22Rv1 (cell line): ENCODE data around the gene GABRR1.

Experiments
- ZFX ChIP-seq: fragments of 450-650 bp; IDR thresholded peaks from 2 replicates; pipeline ENCODE4 v1.6.1; 2017; ENCODE audit warnings: antibody characterized with exemption, borderline replicate concordance
- TF ChIP-seq, protein P1 (sequence below): fragments of 450-650 bp; IDR thresholded peaks from 2 replicates; pipeline ENCODE4 v1.5.1; 2017; ENCODE audit warnings: mild to moderate bottlenecking

DNA sequence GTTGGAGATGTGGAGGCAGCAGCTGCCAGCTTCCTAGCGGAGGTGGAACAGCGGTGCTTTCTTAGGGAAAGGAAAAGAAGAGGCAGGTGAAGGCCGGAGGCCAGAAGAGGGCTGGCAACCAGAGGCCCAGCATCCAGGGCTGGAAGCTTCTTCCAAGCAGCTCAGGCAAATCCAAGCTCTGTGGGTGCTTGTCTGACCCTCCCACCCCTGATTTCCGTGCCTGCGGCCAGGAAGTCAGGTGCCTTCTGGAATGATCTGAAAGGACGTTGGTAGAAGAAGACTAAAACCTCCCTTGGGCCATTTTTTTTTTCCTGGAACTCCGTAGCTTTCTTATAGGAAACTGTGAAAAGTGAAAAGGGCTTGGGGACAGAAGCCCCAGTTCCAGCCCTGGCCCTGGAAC is 33.1 kb upstream of the GABRR1 start:
- TF ChIP-seq, protein P1, sequence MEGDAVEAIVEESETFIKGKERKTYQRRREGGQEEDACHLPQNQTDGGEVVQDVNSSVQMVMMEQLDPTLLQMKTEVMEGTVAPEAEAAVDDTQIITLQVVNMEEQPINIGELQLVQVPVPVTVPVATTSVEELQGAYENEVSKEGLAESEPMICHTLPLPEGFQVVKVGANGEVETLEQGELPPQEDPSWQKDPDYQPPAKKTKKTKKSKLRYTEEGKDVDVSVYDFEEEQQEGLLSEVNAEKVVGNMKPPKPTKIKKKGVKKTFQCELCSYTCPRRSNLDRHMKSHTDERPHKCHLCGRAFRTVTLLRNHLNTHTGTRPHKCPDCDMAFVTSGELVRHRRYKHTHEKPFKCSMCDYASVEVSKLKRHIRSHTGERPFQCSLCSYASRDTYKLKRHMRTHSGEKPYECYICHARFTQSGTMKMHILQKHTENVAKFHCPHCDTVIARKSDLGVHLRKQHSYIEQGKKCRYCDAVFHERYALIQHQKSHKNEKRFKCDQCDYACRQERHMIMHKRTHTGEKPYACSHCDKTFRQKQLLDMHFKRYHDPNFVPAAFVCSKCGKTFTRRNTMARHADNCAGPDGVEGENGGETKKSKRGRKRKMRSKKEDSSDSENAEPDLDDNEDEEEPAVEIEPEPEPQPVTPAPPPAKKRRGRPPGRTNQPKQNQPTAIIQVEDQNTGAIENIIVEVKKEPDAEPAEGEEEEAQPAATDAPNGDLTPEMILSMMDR, result no peak
- TF ChIP-seq ZFX, result no peak
